Endodermal cell (in vitro differentiated cells): ENCODE measurements around the gene C2orf15. TPM values are rescaled to one million over a fixed set of nuclear protein-coding genes. Genes with fewer than 3 reads are reported as not detected.

Source experiments
- DNase-seq: peaks from one replicate; pipeline ENCODE4 v3.0.0-alpha.2; 2017
- H3K27ac ChIP-seq: 2 replicates; pipeline ENCODE4 v1.5.1; 2013; ENCODE audit warnings: mild to moderate bottlenecking, low read depth, low read length, moderate library complexity
- H3K27me3 ChIP-seq: 2 replicates; pipeline ENCODE4 v1.6.1; 2013; ENCODE audit warnings: mild to moderate bottlenecking, low read length, moderate library complexity; ENCODE audit not compliant: insufficient read depth, control insufficient read depth, poor library complexity, severe bottlenecking
- H3K36me3 ChIP-seq: 2 replicates; pipeline ENCODE4 v1.7.0; 2013; ENCODE audit warnings: mild to moderate bottlenecking, low read length, moderate library complexity; ENCODE audit not compliant: control insufficient read depth, insufficient read depth
- H3K4me1 ChIP-seq: one replicate; pipeline ENCODE4 v1.7.0; 2013; ENCODE audit warnings: low read length; ENCODE audit not compliant: control insufficient read depth, insufficient read depth
- H3K4me3 ChIP-seq: 2 replicates; pipeline ENCODE4 v1.5.1; 2013; ENCODE audit warnings: mild to moderate bottlenecking, low read length, moderate library complexity
- H3K9ac ChIP-seq: 2 replicates; pipeline ENCODE4 v1.6.1; 2013; ENCODE audit warnings: mild to moderate bottlenecking, low read length, moderate library complexity; ENCODE audit not compliant: poor library complexity, severe bottlenecking; ENCODE audit errors: extremely low read depth
- H3K9me3 ChIP-seq: 2 replicates; pipeline ENCODE4 v1.6.1; 2013; ENCODE audit warnings: mild to moderate bottlenecking, low read length, moderate library complexity; ENCODE audit not compliant: control insufficient read depth
- H3K27ac Mint-ChIP-seq: 2 replicates; pipeline ENCODE4 v1.8.0; 2020; ENCODE audit warnings: mixed read lengths
- H3K27me3 Mint-ChIP-seq: 2 replicates; pipeline ENCODE4 v1.8.0; 2021; ENCODE audit warnings: mild to moderate bottlenecking, mixed read lengths; ENCODE audit not compliant: insufficient read depth
- H3K36me3 Mint-ChIP-seq: 2 replicates; pipeline ENCODE4 v1.8.0; 2020; ENCODE audit warnings: low read depth, mixed read lengths
- H3K4me1 Mint-ChIP-seq: 2 replicates; pipeline ENCODE4 v1.8.0; 2020; ENCODE audit warnings: mixed read lengths
- H3K4me3 Mint-ChIP-seq: 2 replicates; pipeline ENCODE4 v1.8.0; 2020; ENCODE audit warnings: mild to moderate bottlenecking, moderate library complexity, mixed read lengths
- H3K9me3 Mint-ChIP-seq: 2 replicates; pipeline ENCODE4 v1.8.0; 2020; ENCODE audit warnings: mild to moderate bottlenecking, mixed read lengths
- CTCF ChIP-seq: fragments of 200-600 bp; sonication (generic); conservative IDR thresholded peaks from 2 replicates; pipeline ENCODE4 v1.5.0; 2021; ENCODE audit warnings: antibody characterized with exemption, mild to moderate bottlenecking
- WGBS, 2 experiments: methylation state at CpG; one replicate each; pipeline versions ENCODE4 v1.1.5 to v1.1.7; 2013; ENCODE audit warnings: missing lambda C conversion rate in 2 of 2, mixed read lengths in 1 of 2; ENCODE audit not compliant: insufficient coverage in 1 of 2, insufficient read length in 1 of 2; 5-methylcytosine and 5-hydroxymethylcytosine counted together
- total RNA-seq, 2 donors: library from RNA; stranded (reverse); fragmentation: NEBNext Ultra II Directional in 1 of 2; extraction: Animal tissue kit (Norgen Biotek cat#: 25700) in 1 of 2; gene quantifications; 2 replicates in 1 of 2; 3 replicates in 1 of 2; pipeline ENCODE4 v1.2.1, GENCODE V29; 2021

C2orf15 gene
- total RNA-seq, 2 donors from 2014 or later = 3.1 to 6.5 TPM

DNA sequence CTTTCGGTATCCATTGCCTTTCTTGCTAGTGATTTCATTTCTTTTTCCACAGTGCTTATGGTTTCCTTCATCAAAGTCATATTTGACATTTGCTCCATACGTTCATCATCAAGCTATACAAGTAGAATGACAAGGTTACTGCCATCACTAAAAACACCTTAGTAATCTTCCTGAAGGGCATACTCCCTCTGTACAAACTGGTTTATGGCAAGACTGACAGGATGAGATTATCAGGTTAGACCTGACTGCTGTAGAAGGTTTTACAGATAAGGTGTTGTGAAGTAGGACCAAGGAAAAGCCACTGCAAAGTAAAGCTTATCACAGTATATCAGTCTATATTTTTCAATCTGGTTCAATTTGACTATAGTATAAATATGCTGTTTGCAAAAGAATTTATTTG, 37.5 kb upstream of the C2orf15 start:
- Histone ChIP-seq H3K4me1 (no peaks in the 10 kb centered on the region), H3K27me3 (no peaks in the 10 kb centered on the region), H3K27ac (no peak overlapping the region), H3K9ac (no peak overlapping the region), H3K36me3 (no peaks in the 10 kb centered on the region), H3K9me3 (no peaks in the 10 kb centered on the region), H3K4me3 (no peak overlapping the region)
- no peak for DNase-seq
- no peak for TF ChIP-seq CTCF
- WGBS, 2 experiments = 84 to 89% methylated on average over 1 to 2 of the region's 2 CpGs
- Mint-ChIP-seq H3K4me3 (no peak overlapping the region), H3K36me3 (no peaks in the 10 kb centered on the region), H3K9me3 (no peaks in the 10 kb centered on the region), H3K4me1 (no peaks in the 10 kb centered on the region), H3K27ac (no peak overlapping the region), H3K27me3 (no peaks in the 10 kb centered on the region)

DNA sequence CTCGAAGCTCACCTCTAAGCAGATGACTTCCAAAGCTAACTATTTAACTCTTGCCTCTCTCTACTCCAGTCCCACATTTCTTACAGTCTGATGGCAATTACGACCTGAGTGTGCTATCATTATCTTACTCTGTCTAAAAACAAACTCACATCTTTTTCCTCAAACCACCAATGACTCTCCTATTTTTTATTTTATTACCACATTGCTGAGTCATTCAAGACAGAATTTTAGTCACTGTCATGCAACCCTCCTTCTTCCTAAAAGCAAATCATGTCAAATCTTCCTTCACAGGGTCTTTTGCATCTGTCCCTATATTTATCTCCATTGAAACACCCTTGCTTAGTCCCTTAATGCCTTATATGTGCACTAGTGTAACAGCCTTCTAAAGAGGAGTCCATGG, 34.6 kb upstream of the C2orf15 start:
- Histone ChIP-seq H3K27ac (no peak overlapping the region), H3K4me3 (no peak overlapping the region), H3K27me3 (no peaks in the 10 kb centered on the region), H3K36me3 (no peaks in the 10 kb centered on the region), H3K9me3 (no peaks in the 10 kb centered on the region), H3K4me1 (no peaks in the 10 kb centered on the region), H3K9ac (no peak overlapping the region)
- Mint-ChIP-seq H3K36me3 (no peaks in the 10 kb centered on the region), H3K4me1 (no peaks in the 10 kb centered on the region), H3K27me3 (no peaks in the 10 kb centered on the region), H3K9me3 (no peaks in the 10 kb centered on the region), H3K27ac (no peak overlapping the region), H3K4me3 (no peak overlapping the region)
- 86 to 87% methylated on average over 2 of the region's 2 CpGs for WGBS, 2 experiments
- DNase-seq = no peak
- TF ChIP-seq CTCF = no peak

DNA sequence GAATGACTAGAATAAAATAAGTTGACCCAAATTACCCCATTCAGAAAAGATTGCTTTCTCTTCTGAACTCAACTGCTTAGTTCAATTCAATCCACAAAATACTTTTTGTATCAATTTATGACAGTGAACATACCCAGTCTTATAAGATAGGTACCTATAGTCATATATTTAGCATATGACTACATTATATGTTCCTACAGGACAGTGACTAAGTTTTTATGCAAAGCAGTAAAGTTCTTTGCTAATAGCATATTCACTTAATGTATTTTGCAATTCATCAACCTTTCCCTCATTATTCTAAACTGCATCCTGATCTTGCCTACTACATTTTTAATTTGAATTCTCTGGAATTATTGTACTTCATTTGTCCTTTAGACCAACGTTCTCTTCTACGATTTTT, 30.3 kb upstream of the C2orf15 start:
- H3K27me3 Mint-ChIP-seq = no peaks in the 10 kb centered on the region
- Histone ChIP-seq H3K9me3 (no peaks in the 10 kb centered on the region), H3K27me3 (no peaks in the 10 kb centered on the region), H3K27ac (no peak overlapping the region), H3K4me1 (no peaks in the 10 kb centered on the region), H3K36me3 (no peaks in the 10 kb centered on the region), H3K9ac (no peak overlapping the region), H3K4me3 (no peak overlapping the region)
- no peak for DNase-seq
- H3K4me1 Mint-ChIP-seq = peaks cover 3% of the 10 kb centered on the region
- WGBS, 2 experiments = 80% methylated on average over 2 of the region's 2 CpGs; no CpG with 5 or more reads in 1 of the 2 experiments
- no peak overlapping the region for H3K27ac Mint-ChIP-seq
- no peaks in the 10 kb centered on the region for H3K36me3 Mint-ChIP-seq
- H3K4me3 Mint-ChIP-seq = no peak overlapping the region
- H3K9me3 Mint-ChIP-seq = no peaks in the 10 kb centered on the region
- no peak for TF ChIP-seq CTCF
